ENCODE data around the gene NISCH.

GRCh38 chr3:52428151-52429005 lies 27.0 kb upstream of the NISCH start:
- TF ChIP-seq CTCF (IDR thresholded peaks at IDR 0.05; ENCODE audit: low read depth, low read length, poor library complexity, severe bottlenecking), result peak; percentile 86
- TF ChIP-seq EZH2phosphoT487 (IDR thresholded peaks at IDR 0.05; ENCODE audit: borderline replicate concordance, low read length), result no peak

Measured in DOHH2 (cell line).